ENCODE results near the gene DNAJC15. TPM values are rescaled to one million over a fixed set of nuclear protein-coding genes. Genes with fewer than 3 reads are reported as not detected.

The DNAJC15 gene
- total RNA-seq, 2 experiments from 2014 or later = 12.3 to 14.2 TPM

GRCh38 chr13:43145534-43146196 lies 122.3 kb downstream of the DNAJC15 start:
- H3K36me3 Mint-ChIP-seq (ENCODE audit: low read depth) = no peaks in the 10 kb centered on the region
- POLR2A ChIA-PET = no interaction called here

DNA sequence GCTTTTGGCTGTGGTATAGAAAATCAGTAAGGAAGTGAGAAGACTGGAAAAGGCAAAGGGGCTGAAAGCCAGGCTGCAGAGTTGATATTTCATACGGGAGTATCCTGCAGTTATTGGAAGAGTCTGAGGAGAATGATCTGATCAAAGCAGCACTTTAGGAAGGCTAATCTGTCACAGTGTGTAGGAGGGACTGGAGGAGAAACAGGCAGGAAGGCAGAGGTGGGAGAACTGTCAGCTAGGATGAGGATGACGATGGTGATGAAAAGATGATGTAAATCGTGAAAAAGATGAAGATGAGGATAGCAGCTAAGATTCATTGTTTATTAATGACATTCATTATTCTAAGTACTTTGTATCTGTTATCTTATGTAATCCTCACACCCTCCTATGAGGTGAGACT lies 123.0 kb downstream of the DNAJC15 start:
- Mint-ChIP-seq H3K4me3 (no peak overlapping the region), H3K36me3 (ENCODE audit: low read depth) (no peaks in the 10 kb centered on the region), H3K27ac (no peak overlapping the region), H3K9me3 (ENCODE audit: insufficient read depth) (no peaks in the 10 kb centered on the region), H3K4me1 (ENCODE audit: low read depth) (no peaks in the 10 kb centered on the region), H3K27me3 (ENCODE audit: low read depth) (peaks cover 10% of the 10 kb centered on the region)
- ChIA-PET CTCF (no interaction called here), POLR2A (no interaction called here)
- no peak for DNase-seq
- ATAC-seq = no peak

More at GRCh38 chr13:43145534-43146196, 122.3 kb downstream of the DNAJC15 start:
- CTCF ChIA-PET = no interaction called here
- Mint-ChIP-seq H3K27ac (no peak overlapping the region), H3K9me3 (ENCODE audit: insufficient read depth) (no peaks in the 10 kb centered on the region), H3K4me3 (no peak overlapping the region), H3K27me3 (ENCODE audit: low read depth) (peaks cover 10% of the 10 kb centered on the region), H3K4me1 (ENCODE audit: low read depth) (no peaks in the 10 kb centered on the region)
- ATAC-seq (no peak), DNase-seq (no peak)

DNA sequence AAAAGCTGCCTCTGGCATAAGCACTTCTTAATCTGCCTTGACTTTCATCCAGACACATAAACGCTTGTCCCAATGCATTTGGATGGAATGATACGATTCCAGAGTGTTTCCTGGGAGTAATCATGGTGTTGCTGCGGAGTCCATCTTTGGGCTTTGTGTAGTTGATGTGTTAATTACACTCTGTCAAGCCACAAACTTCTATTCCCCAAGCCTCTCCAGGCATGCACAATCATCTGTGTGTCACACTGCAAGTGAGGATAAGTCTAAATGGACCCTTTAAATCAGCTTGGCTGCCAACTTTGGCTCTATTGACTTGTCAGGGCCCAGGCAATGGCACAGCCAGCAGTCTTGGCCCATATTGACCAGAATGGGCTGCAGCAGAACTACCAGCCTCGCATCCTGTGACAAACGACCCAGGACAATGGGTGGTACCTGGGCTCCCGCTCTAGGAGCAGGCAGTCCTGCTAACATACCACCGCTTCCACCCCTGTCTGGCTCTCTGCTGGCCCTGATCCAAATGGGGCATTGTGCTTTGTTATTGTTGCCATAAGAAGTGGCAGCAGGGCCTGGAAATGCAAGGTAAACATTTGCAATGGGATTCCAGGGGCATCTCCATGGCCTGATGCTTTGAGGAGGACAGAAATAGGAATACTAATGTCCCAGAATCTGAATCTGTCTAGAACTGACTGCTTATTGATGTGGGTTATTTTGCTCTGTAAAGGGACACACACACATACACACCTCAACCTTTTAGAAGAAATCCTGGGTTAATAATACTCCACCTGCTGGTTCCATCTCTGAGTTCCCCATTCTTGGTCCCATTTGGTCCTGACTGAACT lies 127.2 kb downstream of the DNAJC15 start:
- ATAC-seq (no peak), DNase-seq (no peak)
- Mint-ChIP-seq H3K9me3 (ENCODE audit: insufficient read depth) (no peaks in the 10 kb centered on the region), H3K27me3 (ENCODE audit: low read depth) (peaks cover 10% of the 10 kb centered on the region), H3K4me1 (ENCODE audit: low read depth) (no peaks in the 10 kb centered on the region), H3K4me3 (no peak overlapping the region), H3K36me3 (ENCODE audit: low read depth) (no peaks in the 10 kb centered on the region), H3K27ac (no peak overlapping the region)
- CTCF ChIA-PET = no interaction called here
- POLR2A ChIA-PET = no interaction called here

GRCh38 chr13:43153436-43154090 lies 130.2 kb downstream of the DNAJC15 start:
- H3K27ac Mint-ChIP-seq = no peak overlapping the region
- ATAC-seq = no peak
- ChIA-PET CTCF (no interaction called here), POLR2A (no interaction called here)
- no peak for DNase-seq
- peaks cover 6% of the 10 kb centered on the region for H3K27me3 Mint-ChIP-seq (ENCODE audit: low read depth)
- no peaks in the 10 kb centered on the region for H3K9me3 Mint-ChIP-seq (ENCODE audit: insufficient read depth)
- H3K36me3 Mint-ChIP-seq (ENCODE audit: low read depth) = no peaks in the 10 kb centered on the region
- H3K4me1 Mint-ChIP-seq (ENCODE audit: low read depth) = no peaks in the 10 kb centered on the region
- no peak overlapping the region for H3K4me3 Mint-ChIP-seq

DNA sequence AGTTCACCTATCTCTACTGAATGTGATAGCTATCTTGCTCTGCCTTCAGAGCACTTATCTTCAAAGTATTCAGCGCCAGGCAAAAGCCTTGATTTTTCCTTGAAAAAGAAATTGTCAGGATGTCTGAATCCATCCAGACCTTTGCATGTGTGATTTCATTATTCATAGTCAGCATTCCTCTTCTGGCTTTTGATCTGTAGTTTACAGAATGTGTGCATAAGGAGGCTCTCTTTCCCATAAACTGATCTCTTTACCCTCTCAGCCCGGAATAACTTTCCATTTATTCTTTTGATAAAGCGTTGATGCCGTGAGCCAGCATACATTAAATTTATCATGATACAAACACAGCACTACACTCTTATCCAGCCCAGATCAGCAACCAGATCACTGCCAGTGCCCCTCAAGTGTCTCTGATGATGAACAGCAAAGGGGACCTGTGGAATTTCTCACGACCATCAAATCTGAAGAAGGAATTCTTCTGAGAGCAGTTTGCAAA lies 130.8 kb downstream of the DNAJC15 start:
- DNase-seq = no peak
- POLR2A ChIA-PET = no interaction called here
- no peak for ATAC-seq
- no peaks in the 10 kb centered on the region for H3K9me3 Mint-ChIP-seq (ENCODE audit: insufficient read depth)
- H3K4me1 Mint-ChIP-seq (ENCODE audit: low read depth) = no peaks in the 10 kb centered on the region
- no peak overlapping the region for H3K4me3 Mint-ChIP-seq
- peaks cover 2% of the 10 kb centered on the region for H3K27me3 Mint-ChIP-seq (ENCODE audit: low read depth)
- no peak overlapping the region for H3K27ac Mint-ChIP-seq
- CTCF ChIA-PET = no interaction called here
- H3K36me3 Mint-ChIP-seq (ENCODE audit: low read depth) = no peaks in the 10 kb centered on the region

DNA sequence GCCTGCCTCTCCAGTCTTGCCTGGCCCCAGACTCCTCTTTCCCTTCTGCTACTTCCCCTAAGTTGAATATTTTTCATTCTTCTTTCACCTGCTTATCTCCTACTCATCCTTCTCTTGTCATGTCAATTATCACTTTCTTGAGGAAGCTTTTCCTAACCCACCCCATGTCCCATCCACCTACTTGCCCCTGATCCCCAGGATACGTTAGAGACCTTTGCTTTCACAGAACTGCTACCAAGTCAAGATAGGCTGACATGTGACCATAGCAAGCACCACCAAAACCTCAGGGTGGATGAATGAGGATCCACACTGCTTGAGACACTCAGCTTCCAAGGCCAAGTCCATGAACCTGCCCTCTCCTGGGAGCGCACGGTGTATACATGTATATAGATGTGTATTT lies 131.5 kb downstream of the DNAJC15 start:
- ATAC-seq = no peak
- Mint-ChIP-seq H3K9me3 (ENCODE audit: insufficient read depth) (no peaks in the 10 kb centered on the region), H3K4me3 (no peak overlapping the region), H3K4me1 (ENCODE audit: low read depth) (no peaks in the 10 kb centered on the region), H3K36me3 (ENCODE audit: low read depth) (no peaks in the 10 kb centered on the region), H3K27me3 (ENCODE audit: low read depth) (peaks cover 2% of the 10 kb centered on the region), H3K27ac (no peak overlapping the region)
- DNase-seq = no peak
- CTCF ChIA-PET = no interaction called here
- POLR2A ChIA-PET = no interaction called here

DNA sequence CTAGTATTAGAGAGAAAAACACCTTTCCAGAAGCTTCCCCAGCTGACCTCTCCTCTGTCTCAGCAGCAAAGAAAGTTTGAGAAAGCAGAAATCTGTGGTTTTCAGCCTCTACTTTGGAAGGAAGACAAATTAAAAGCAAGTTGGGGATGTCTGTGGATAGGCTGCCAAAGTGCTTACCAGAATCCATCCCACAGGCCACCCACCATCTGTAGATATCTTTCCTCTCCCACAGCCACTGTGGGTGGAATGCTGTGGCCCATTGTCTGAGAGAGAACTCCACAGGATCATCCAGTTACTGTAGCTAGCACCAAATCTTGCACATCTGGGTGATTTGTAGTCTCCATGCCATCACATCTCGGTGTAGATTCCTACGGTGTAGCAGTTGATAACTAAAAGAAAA lies 133.5 kb downstream of the DNAJC15 start:
- ChIA-PET CTCF (interaction anchor here (1.0 kb wide), 1 partner anchor 9 kb away, joined by 3 read pairs; no protein-coding TSS in a partner anchor), POLR2A (no interaction called here)
- H3K9me3 Mint-ChIP-seq (ENCODE audit: insufficient read depth) = no peaks in the 10 kb centered on the region
- H3K4me3 Mint-ChIP-seq = no peak overlapping the region
- no peak for DNase-seq
- no peaks in the 10 kb centered on the region for H3K4me1 Mint-ChIP-seq (ENCODE audit: low read depth)
- ATAC-seq = no peak
- no peaks in the 10 kb centered on the region for H3K36me3 Mint-ChIP-seq (ENCODE audit: low read depth)
- H3K27ac Mint-ChIP-seq = no peak overlapping the region
- H3K27me3 Mint-ChIP-seq (ENCODE audit: low read depth) = peaks cover 2% of the 10 kb centered on the region

DNA sequence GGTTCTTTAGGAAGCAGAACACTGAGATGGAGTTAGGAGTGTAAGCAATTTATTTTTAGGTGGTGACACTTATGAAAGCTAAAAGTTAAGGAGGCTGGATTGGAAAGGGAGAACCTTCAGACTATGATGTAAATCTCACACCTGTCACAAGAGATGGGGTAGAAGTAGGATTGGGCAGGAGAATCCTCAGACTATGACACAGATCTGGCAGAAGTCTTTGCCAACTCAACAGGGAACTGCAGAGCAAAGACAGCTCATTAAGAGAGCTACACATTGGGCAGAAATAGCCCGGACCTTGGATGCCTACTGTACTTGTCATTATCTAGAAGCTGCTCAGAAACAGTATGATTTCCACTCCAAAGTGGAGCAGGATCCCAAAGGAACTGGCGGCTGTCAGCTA lies 134.4 kb downstream of the DNAJC15 start:
- no peaks in the 10 kb centered on the region for H3K36me3 Mint-ChIP-seq (ENCODE audit: low read depth)
- DNase-seq = no peak
- no peak overlapping the region for H3K27ac Mint-ChIP-seq
- CTCF ChIA-PET = no interaction called here
- peaks cover 2% of the 10 kb centered on the region for H3K27me3 Mint-ChIP-seq (ENCODE audit: low read depth)
- H3K9me3 Mint-ChIP-seq (ENCODE audit: insufficient read depth) = no peaks in the 10 kb centered on the region
- no peaks in the 10 kb centered on the region for H3K4me1 Mint-ChIP-seq (ENCODE audit: low read depth)
- ATAC-seq = no peak
- no peak overlapping the region for H3K4me3 Mint-ChIP-seq
- POLR2A ChIA-PET = no interaction called here

- POLR2A ChIA-PET = no interaction called here
Observed at GRCh38 chr13:43158516-43158915, 135.1 kb downstream of the DNAJC15 start.

GRCh38 chr13:43159026-43159461 lies 135.7 kb downstream of the DNAJC15 start:
- POLR2A ChIA-PET = no interaction called here
- no peak for DNase-seq

More at GRCh38 chr13:43158516-43158915, 135.1 kb downstream of the DNAJC15 start:
- Mint-ChIP-seq H3K4me1 (ENCODE audit: low read depth) (no peaks in the 10 kb centered on the region), H3K27me3 (ENCODE audit: low read depth) (peaks cover 2% of the 10 kb centered on the region), H3K4me3 (no peak overlapping the region), H3K36me3 (ENCODE audit: low read depth) (no peaks in the 10 kb centered on the region), H3K9me3 (ENCODE audit: insufficient read depth) (no peaks in the 10 kb centered on the region), H3K27ac (no peak overlapping the region)
- DNase-seq (no peak), ATAC-seq (no peak)
- CTCF ChIA-PET = no interaction called here

More at GRCh38 chr13:43159026-43159461, 135.7 kb downstream of the DNAJC15 start:
- Mint-ChIP-seq H3K9me3 (ENCODE audit: insufficient read depth) (no peaks in the 10 kb centered on the region), H3K27ac (no peak overlapping the region), H3K4me3 (no peak overlapping the region), H3K4me1 (ENCODE audit: low read depth) (no peaks in the 10 kb centered on the region), H3K27me3 (ENCODE audit: low read depth) (peaks cover 2% of the 10 kb centered on the region), H3K36me3 (ENCODE audit: low read depth) (no peaks in the 10 kb centered on the region)
- CTCF ChIA-PET = no interaction called here
- ATAC-seq = no peak

Measured in activated CD8-positive, alpha-beta T cell treated with anti-CD3 and anti-CD28 coated beads, Interleukin-2, amount 10 ng/mL, durations not matched to agents 7 days and 5 days (primary cell).